HL-60 (cell line): ENCODE data around the gene IBA57.

Experiments used
- DNase-seq, 2 experiments: peaks; one replicate each; pipeline ENCODE4 v3.0.0-alpha.2; 2010 to 2020; ENCODE audit warnings: low read depth in 1 of 2, low spot score in 1 of 2
- H3K27ac ChIP-seq: fragments of 250-450 bp; sonication (Bioruptor Pico); replicated peaks from 2 replicates; pipeline ENCODE4 v1.5.1; 2020; ENCODE audit warnings: mild to moderate bottlenecking, moderate library complexity
- H3K27me3 ChIP-seq: fragments of 250-450 bp; sonication (Bioruptor Pico); 2 replicates; pipeline ENCODE4 v1.5.1; 2021; ENCODE audit warnings: mild to moderate bottlenecking, moderate library complexity; ENCODE audit not compliant: insufficient read depth, poor library complexity, severe bottlenecking
- H3K4me3 ChIP-seq: replicated peaks from 2 replicates; pipeline ENCODE4 v1.5.1; 2011; ENCODE audit warnings: mild to moderate bottlenecking, control low read depth, low read length; ENCODE audit not compliant: insufficient read depth
- CTCF ChIP-seq: IDR thresholded peaks from one replicate; pipeline ENCODE4 v1.5.1; 2011; ENCODE audit warnings: low read length, control low read depth, inconsistent platforms; ENCODE audit not compliant: insufficient read depth
- GABPA ChIP-seq: IDR thresholded peaks from 2 replicates; pipeline ENCODE4 v1.6.1; 2012; ENCODE audit warnings: low read depth
- POLR2AphosphoS5 ChIP-seq: IDR thresholded peaks from 2 replicates; pipeline ENCODE4 v1.6.1; 2012; ENCODE audit warnings: low read depth
- REST ChIP-seq: IDR thresholded peaks from 2 replicates; pipeline ENCODE4 v1.6.1; 2012; ENCODE audit warnings: low read depth; ENCODE audit not compliant: insufficient replicate concordance
- SPI1 ChIP-seq: IDR thresholded peaks from 2 replicates; pipeline ENCODE4 v1.6.1; 2012; ENCODE audit warnings: low read depth, mild to moderate bottlenecking, borderline replicate concordance
- long read RNA-seq: library from polyadenylated mRNA; unstranded; transcript quantifications from one replicate; pipeline ENCODE4 v2.0.0, GENCODE V29; 2020

Gene IBA57
- long read RNA-seq, full-length matches to known transcripts, result 4 of 9 reads
- long read RNA-seq, partial matches to known transcripts, result 0 of 9 reads
- long read RNA-seq, other reads (novel, unspliced or antisense), result 5 of 9 reads

- peak; percentile 98 for DNase-seq
- Histone ChIP-seq H3K27ac (peak within 1 kb of the TSS; percentile 62), H3K4me3 (peak within 1 kb of the TSS; percentile 88), H3K27me3 (no peaks in the 10 kb centered on the region)
- peak; percentile 79 for TF ChIP-seq CTCF
- TF ChIP-seq POLR2AphosphoS5, result peak; percentile 73
- TF ChIP-seq SPI1, result peak; percentile 56; the same call in 1 of the 2 replicates
- TF ChIP-seq REST, result peak; percentile 80
- no peak for TF ChIP-seq GABPA
Observed at GRCh38 chr1:228165372-228166169, at the start of gene IBA57. Gene IBA57, plus strand, starts transcription at chr1:228165804. Its CDS starts 13 bp downstream, at chr1:228165817.

GRCh38 chr1:228117335-228117734 lies 48.3 kb upstream of the IBA57 start:
- Histone ChIP-seq H3K27ac (no peak overlapping the region), H3K27me3 (no peaks in the 10 kb centered on the region), H3K4me3 (no peak overlapping the region)
- TF ChIP-seq SPI1, result no peak
- no peak for TF ChIP-seq GABPA
- no peak for TF ChIP-seq POLR2AphosphoS5
- no peak for TF ChIP-seq REST
- TF ChIP-seq CTCF, result no peak
- DNase-seq, result no peak

- Histone ChIP-seq H3K27me3 (no peaks in the 10 kb centered on the region), H3K27ac (no peak overlapping the region), H3K4me3 (no peak overlapping the region)
- TF ChIP-seq REST (no peak), GABPA (no peak), SPI1 (no peak), POLR2AphosphoS5 (no peak), CTCF (no peak)
- no peak for DNase-seq
Observed at GRCh38 chr1:228118040-228118439, 47.6 kb upstream of the IBA57 start.
